HUES48 (cell line): ENCODE data around the gene ECHDC1.

ENCODE experiments used
- H3K27ac ChIP-seq: one replicate; pipeline ENCODE4 v1.7.0; 2013; ENCODE audit warnings: low read depth, low read length, inconsistent platforms
- H3K27me3 ChIP-seq: 2 replicates; pipeline ENCODE4 v1.6.1; 2013; ENCODE audit warnings: mild to moderate bottlenecking, low read length; ENCODE audit not compliant: control insufficient read depth, insufficient read depth
- H3K36me3 ChIP-seq: 2 replicates; pipeline ENCODE4 v1.6.1; 2013; ENCODE audit warnings: low read length; ENCODE audit not compliant: control insufficient read depth, insufficient read depth
- H3K4me1 ChIP-seq: 2 replicates; pipeline ENCODE4 v1.6.1; 2013; ENCODE audit warnings: mild to moderate bottlenecking, low read length; ENCODE audit not compliant: control insufficient read depth, insufficient read depth
- H3K4me3 ChIP-seq: 2 replicates; pipeline ENCODE4 v1.5.1; 2013; ENCODE audit warnings: mild to moderate bottlenecking, low read depth, low read length
- H3K9ac ChIP-seq: 2 replicates; pipeline ENCODE4 v1.6.1; 2013; ENCODE audit warnings: mild to moderate bottlenecking, low read depth, low read length, moderate library complexity
- H3K9me3 ChIP-seq: 2 replicates; pipeline ENCODE4 v1.6.1; 2013; ENCODE audit warnings: low read length; ENCODE audit not compliant: control insufficient read depth, insufficient read depth

ECHDC1 gene

DNA sequence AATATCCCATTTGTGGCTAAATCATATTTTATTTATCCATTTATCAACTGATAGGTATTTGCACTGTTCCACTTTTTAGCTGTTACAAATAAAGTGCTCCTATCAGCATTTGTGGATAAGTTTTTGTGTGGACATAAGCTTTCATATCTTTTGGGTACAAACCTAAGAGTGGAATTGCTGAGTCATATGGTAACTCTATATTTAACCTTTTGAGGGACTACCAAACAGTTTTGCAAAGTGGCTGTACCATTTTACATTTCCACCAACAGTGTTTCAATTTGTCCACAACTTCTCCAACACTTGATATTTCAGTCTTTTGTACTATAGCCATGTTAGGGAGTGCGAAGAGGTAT lies 23.6 kb upstream of the ECHDC1 start:
- Histone ChIP-seq H3K27ac (no peak overlapping the region), H3K4me3 (no peak overlapping the region), H3K9me3 (0 out of 2 replicates have a peak, but pooled peaks cover 2% of the 10 kb centered on the region), H3K4me1 (no peaks in the 10 kb centered on the region), H3K36me3 (no peaks in the 10 kb centered on the region), H3K9ac (no peak overlapping the region), H3K27me3 (no peaks in the 10 kb centered on the region)

GRCh38 chr6:127366282-127367022 lies 23.0 kb upstream of the ECHDC1 start:
- Histone ChIP-seq H3K36me3 (no peaks in the 10 kb centered on the region), H3K27ac (no peak overlapping the region), H3K4me3 (no peak overlapping the region), H3K4me1 (no peaks in the 10 kb centered on the region), H3K27me3 (no peaks in the 10 kb centered on the region), H3K9me3 (no peaks in the 10 kb centered on the region), H3K9ac (no peak overlapping the region)

- Histone ChIP-seq H3K9ac (no peak overlapping the region), H3K27ac (no peak overlapping the region), H3K36me3 (no peaks in the 10 kb centered on the region), H3K9me3 (no peaks in the 10 kb centered on the region), H3K27me3 (no peaks in the 10 kb centered on the region), H3K4me3 (no peak overlapping the region), H3K4me1 (no peaks in the 10 kb centered on the region)
Observed at GRCh38 chr6:127365874-127366273, 22.5 kb upstream of the ECHDC1 start.

GRCh38 chr6:127352524-127352923 lies 9.1 kb upstream of the ECHDC1 start:
- Histone ChIP-seq H3K4me1 (no peaks in the 10 kb centered on the region), H3K27me3 (no peaks in the 10 kb centered on the region), H3K36me3 (no peaks in the 10 kb centered on the region), H3K4me3 (no peak overlapping the region), H3K27ac (no peak overlapping the region), H3K9ac (no peak overlapping the region), H3K9me3 (peaks cover 12% of the 10 kb centered on the region; the same call in 1 of the 2 replicates)

GRCh38 chr6:127349980-127350379 lies 6.6 kb upstream of the ECHDC1 start:
- Histone ChIP-seq H3K36me3 (no peaks in the 10 kb centered on the region), H3K9ac (no peak overlapping the region), H3K27ac (no peak overlapping the region), H3K4me1 (peaks cover 8% of the 10 kb centered on the region), H3K9me3 (peaks cover 7% of the 10 kb centered on the region; the same call in 1 of the 2 replicates), H3K4me3 (no peak overlapping the region), H3K27me3 (no peaks in the 10 kb centered on the region)

DNA sequence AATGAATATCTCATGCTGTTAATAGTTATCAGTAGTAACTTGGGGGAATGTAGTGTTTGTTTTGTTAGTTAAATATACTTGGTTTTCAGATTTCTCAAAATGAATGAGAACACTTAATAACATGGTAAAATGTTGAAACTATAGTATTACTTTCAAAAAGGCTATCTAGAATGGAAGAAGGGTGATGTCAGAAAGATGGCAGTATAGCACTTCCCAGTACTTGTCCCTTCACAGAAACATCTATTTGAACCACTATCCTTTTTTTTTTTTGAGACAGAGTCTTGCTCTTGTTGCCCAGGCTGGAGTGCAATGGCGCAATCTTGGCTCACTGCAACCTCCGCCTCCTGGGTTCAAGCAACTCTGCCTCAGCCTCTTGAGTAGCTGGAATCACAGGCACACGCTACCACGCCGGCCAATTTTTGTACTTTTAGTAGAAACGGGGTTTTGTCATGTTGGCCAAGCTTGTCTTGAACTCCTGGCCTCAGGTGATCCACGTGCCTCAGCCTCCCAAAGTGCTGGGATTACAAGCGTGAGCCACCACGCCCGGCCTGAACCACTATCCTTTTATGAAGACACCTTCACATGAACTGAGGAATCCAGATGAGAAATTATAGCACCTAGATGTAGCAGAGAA lies 4.7 kb upstream of the ECHDC1 start:
- Histone ChIP-seq H3K9ac (no peak overlapping the region), H3K4me1 (peaks cover 11% of the 10 kb centered on the region), H3K27me3 (no peaks in the 10 kb centered on the region), H3K9me3 (no peaks in the 10 kb centered on the region), H3K27ac (no peak overlapping the region), H3K4me3 (no peak overlapping the region), H3K36me3 (no peaks in the 10 kb centered on the region)

DNA sequence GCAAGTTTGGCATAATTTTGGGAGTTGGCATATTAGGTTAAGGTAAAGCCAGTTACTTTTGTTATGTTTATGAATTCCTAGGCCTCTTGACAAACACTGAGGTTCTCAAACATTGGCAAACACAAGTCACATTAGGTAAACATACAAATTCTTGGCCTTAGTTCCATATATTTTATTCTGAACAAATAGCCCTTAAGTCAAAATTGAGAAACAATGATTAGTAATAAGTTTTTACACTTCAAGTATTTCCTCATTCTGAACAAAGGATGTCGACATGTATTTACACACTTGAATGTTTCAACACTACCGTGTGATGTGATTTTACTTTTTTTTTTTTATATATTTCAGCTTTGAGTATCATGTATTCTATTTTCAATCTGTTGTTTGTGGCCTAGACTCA lies 3.8 kb upstream of the ECHDC1 start:
- no peak overlapping the region for H3K4me3 ChIP-seq
- H3K9ac ChIP-seq = no peak overlapping the region
- no peaks in the 10 kb centered on the region for H3K9me3 ChIP-seq
- peaks cover 16% of the 10 kb centered on the region for H3K4me1 ChIP-seq
- H3K36me3 ChIP-seq = no peaks in the 10 kb centered on the region
- no peak overlapping the region for H3K27ac ChIP-seq
- no peaks in the 10 kb centered on the region for H3K27me3 ChIP-seq

- Histone ChIP-seq H3K9me3 (no peaks in the 10 kb centered on the region), H3K4me1 (peaks cover 29% of the 10 kb centered on the region), H3K36me3 (no peaks in the 10 kb centered on the region), H3K27me3 (no peaks in the 10 kb centered on the region), H3K9ac (no peak overlapping the region), H3K4me3 (no peak overlapping the region), H3K27ac (no peak overlapping the region)
Observed at GRCh38 chr6:127345521-127345920, 2.1 kb upstream of the ECHDC1 start.

DNA sequence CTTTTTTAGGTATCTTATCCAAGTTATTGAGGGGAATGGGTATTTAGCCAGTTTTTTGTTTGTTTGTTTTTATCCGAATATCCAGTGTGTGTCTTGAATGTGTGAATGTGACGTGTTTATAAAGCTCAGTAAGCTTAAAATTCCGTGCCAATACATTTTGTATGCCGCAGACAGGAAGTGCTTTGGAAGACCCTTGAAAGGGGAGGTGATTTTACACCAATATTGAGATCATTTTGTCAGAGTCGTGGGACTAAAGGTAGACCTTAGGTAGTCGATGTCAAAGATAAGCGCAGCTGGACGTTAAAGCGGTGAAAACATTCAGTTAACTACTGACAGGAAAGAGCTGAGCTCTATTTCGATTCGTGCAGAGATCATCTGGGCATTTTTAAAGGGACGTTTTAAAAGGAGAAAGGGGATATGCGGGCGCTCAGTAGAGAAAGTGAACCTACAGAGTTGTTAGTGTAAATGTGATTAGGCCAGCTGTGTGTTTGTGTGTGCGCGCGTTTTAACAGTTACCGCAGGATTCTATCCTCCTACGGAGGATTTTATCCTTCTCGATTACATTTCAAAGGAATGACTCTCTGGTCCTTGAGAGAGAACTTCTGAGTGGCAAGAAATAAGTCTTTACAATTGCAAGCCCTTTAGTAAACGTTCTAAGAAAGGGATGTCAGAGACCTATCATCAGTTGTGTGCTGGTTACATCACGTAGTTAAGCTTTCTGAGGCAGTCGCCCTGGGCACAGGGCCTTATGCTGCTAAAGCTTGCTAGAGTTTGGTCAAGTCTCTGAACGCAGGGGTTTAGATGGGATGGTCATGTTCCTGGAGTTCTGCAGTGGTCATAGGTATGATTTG lies 625 bp upstream of the ECHDC1 start:
- Histone ChIP-seq H3K9ac (peak overlapping the region; percentile 87), H3K4me1 (peaks cover 36% of the 10 kb centered on the region), H3K4me3 (peak overlapping the region; percentile 82), H3K9me3 (no peaks in the 10 kb centered on the region), H3K27ac (peak overlapping the region; percentile 90), H3K36me3 (no peaks in the 10 kb centered on the region), H3K27me3 (no peaks in the 10 kb centered on the region)

GRCh38 chr6:127342296-127342945 lies 988 bp downstream of the ECHDC1 start:
- Histone ChIP-seq H3K4me1 (peaks cover 51% of the 10 kb centered on the region), H3K27ac (peak overlapping the region; percentile 90), H3K36me3 (no peaks in the 10 kb centered on the region), H3K9me3 (no peaks in the 10 kb centered on the region), H3K9ac (peak overlapping the region; percentile 87), H3K27me3 (no peaks in the 10 kb centered on the region), H3K4me3 (peak overlapping the region; percentile 82)
